GM19395 (cell line): ENCODE measurements around the gene HELZ.
A peak's percentile ranks its signal among the peaks of the same experiment; 100 is the strongest.

ENCODE experiments used
- ATAC-seq: cut with Tn5 transposase; IDR thresholded peaks from one replicate; pipeline ENCODE4 v1.9.1; 2021; ENCODE audit warnings: mild to moderate bottlenecking, moderate library complexity; ENCODE audit not compliant: unreplicated experiment

HELZ gene

DNA sequence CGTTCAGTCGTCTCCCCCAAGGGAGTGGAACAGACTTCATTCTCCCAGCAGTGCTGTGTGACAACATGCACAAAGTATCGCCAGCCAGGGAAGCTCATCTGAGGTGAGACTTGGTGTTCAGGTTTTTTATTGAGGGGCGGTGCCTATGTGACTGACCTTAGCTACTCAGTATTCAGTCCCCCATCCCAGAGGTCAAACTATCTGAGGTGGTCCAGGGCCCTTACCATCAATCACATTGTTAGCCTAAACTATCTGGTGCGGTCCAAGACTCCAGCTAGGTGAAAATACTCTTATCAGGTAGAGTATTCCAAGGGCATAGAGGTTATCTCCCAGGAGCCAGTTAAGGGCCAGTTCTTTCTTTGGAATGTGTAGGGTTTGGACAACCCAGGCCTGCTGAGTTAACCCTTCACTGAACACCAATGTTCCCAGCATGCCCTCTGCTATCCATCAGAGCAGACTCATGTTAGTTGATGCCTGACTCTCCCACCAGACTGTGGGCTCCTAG is 206.1 kb downstream of the HELZ start:
- no peak for ATAC-seq

DNA sequence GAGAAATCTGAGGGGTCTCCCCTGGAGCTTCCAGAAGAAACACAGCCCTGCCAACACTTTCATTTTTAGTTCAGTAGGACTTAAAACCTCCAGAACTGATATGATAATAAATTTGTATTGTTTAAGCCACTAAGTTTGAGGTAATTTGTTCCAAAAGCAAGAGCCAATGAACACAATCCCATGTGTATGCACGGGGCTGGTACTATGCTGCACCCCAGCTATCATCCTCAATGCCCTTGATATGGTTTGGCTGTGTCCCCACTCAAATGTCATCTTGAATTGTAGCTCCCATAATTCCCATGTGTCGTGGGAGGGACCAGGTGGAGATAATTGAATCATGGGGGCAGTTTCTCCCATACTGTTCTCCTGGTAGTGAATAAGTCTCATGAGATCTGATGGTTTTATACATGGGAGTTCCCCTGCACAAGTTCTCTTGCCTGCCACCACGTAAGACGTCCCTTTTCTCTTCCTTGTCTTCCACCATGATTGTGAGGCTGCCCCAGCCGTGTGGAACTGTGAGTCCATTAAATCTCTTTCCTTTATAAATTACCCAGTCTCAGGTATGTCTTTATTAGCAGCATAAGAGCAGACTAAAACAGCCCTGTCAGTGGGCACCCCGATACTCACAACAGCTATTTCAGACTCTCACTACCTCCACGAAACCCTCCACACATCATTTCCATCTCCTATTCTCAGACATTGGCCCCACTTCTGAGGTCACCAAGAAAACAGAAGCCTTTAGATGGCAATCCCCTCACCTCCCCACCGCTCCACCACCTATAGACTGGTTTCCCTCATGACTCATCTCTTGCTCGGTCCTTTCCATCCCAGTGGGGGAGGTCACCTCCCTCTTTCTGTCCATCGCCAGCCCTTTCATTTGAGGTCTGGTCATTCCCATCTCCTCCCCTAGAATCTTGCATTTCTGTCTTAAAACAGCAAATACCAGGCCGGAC is 209.6 kb downstream of the HELZ start:
- ATAC-seq, result peak; percentile 67

DNA sequence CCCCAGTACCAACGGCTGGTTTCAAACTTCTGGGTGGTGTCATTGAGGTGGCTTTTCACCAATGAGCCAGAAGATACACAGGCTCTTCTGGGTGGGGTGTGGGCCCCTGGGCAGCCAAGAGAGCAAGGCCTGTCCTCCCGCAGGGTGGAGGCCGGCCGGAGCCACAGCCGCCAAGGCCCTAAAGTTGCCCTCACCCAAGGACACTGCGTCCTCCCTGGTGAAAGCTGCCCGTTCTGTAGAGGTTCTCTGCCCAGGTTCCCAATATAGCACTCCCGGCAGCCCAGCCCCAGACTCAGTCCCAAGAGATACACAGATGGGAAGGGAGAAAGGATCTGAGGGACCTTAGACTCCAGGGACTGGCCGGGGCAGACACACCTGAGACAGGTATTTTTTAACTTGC is 211.4 kb downstream of the HELZ start:
- ATAC-seq, result no peak

DNA sequence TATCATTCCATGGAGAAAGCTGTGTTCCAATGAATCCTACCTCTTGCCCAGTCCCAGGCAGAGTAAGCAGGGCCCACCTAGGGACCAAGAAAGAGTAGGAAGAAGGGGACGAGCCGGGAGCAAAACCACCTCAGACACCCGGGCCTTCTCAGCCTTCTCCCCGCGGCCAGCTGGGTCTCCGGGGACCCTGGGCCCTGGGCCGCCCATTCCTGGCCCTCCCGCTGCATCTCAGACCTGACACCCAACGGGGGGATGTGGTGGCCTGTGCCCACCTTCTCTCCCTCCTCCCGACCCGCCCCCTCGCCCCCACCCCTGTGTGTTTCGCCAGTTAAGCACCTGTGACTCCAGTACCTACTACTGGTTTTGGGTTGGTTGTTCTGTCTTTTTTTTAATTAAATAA is 212.0 kb downstream of the HELZ start:
- ATAC-seq, result no peak

DNA sequence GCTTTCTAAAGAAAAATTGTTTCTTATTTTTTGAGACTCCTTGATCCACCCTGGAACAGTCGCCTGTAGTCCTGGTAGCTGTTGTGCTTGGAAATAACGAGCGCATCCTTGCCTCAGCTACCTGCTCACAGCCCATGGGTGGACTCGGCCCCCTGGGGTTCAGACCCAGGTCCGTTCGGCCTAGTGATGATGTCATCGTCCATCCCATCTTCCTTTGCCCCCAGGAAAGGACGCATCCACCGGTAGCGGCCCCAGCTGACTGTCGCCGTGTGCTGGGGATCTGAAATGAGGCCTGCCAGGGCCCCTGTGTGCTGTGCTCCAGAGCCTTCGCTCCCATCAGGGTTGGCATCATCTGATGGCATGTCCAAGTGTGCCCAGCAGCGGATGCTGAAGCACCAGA is 212.6 kb downstream of the HELZ start:
- ATAC-seq, result no peak

DNA sequence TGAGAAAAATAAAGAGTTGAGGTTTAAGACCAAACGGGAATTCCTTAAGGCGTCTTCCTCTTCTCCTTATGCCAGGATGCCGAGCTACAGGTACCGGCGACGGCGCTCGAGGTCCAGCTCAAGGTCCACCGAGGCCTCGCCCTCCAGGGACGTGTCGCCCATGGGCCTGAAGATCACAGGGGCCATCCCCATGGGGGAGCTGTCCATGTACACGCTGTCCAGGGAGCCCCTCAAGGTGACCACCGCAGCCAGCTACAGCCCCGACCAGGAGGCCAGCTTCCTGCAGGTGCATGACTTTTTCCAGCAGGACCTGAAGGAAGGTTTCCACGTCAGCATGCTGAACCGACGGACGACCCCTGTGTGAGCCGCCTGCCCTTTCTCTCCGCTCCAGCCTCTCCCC is 214.4 kb downstream of the HELZ start:
- no peak for ATAC-seq

DNA sequence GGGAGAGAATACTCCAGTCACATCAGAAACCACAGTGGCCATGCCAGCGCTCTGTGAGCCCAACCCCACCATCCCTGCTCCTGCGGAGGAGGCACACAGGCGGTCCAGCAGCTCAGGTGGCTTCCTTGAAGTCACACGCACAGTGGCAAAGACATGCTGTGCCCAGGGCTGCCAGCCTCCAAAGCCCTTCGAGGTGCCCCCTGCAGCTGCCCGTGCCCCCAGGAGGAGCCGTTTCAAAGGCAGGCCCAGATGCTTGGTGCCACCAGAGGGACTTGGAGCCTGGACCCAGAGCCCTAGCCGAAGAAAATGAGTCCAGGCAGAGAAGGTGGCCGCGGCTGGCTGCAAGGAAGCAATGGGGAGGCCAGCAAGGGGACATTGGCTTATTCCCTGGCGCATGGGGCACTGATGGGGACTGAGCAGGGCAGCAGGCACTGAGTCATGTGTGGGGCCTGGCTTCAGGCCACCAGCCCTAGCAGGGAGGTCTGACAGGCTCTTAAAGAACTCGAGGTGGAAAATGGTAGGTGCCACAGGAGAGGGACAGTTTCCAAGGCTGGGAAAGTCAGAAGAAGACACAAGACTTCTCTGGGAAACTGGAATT is 217.9 kb downstream of the HELZ start:
- ATAC-seq, result no peak

DNA sequence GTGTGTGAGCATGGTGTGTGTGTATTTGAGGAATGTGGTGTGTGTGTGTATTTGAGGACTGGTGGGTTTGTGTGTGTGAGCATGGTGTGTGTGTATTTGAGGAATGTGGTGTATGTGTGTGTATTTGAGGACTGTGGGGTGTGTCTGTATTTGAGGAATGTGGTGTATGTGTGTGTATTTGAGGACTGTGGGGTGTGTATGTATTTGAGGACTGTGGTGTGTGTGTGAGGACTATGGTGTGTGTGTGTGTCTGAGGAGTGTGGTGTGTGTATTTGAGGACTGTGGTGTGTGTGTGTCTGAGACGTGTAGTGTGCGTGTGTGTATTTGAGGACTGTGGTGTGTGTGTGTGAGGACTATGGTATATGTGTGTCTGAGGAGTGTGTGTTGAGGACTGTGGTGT is 218.7 kb downstream of the HELZ start:
- no peak for ATAC-seq

DNA sequence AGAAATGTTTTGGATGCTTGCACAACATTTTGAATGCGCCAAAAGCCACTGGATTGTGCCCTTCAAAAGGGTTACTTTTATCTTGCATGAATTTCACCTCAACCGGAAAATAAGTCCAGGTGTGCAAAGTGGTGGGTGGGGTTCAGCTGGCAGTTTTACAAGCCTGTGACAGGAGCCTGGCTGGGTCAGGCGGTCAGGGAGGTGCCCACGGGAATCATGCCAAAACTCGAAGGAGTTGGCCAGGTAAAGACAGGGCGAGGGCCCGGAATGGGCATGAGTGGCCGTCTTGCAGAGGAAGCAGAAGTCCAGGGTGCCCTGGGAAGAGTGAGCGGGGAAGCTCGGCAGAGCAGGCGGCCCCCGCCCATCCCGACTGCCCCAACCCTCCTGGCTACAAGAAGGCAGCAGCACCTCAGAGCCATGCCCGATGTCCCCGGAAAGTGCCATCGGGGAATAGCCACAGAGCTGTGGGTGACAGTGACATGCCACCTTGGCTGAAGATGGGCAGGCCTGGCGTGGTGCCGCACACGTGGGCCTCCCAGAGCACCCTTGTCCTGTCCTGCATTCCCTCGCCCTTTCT is 219.7 kb downstream of the HELZ start:
- ATAC-seq, result no peak

DNA sequence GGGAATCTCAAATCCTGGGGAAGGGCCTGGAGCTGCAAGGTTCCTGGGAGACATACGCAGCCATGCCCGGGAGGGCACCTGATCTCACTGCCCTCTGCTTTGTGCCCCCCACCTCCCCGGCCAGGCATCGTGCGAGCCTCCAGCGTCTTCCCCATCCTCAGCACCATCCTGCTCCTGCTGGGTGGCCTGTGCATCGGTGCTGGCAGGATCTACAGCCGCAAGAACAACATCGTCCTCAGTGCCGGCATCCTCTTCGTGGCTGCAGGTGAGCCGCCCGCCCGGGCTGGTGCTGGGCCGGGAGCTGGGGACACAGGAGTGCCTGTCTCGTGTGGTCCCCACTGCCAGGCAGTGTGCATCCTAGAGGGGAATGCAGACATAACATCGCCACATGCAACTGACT is 220.3 kb downstream of the HELZ start:
- no peak for ATAC-seq

DNA sequence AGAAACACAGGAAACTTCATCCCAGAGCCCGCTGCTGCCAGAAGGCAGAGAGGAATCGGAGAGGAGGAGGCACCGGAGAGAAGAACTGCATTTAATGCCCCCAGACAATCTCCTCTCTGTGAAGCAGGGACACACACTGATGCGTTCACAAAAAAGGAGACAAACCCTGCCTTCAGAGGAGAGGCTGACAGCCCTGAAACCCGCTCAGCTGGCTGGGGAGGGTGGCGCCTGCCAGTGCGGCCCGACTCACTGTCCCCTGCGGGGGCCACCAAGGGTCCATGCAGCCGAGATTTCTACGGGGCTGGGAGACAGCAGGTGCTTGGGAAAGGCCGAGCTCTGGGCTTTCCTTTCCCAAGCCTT is 222.6 kb downstream of the HELZ start:
- no peak for ATAC-seq

DNA sequence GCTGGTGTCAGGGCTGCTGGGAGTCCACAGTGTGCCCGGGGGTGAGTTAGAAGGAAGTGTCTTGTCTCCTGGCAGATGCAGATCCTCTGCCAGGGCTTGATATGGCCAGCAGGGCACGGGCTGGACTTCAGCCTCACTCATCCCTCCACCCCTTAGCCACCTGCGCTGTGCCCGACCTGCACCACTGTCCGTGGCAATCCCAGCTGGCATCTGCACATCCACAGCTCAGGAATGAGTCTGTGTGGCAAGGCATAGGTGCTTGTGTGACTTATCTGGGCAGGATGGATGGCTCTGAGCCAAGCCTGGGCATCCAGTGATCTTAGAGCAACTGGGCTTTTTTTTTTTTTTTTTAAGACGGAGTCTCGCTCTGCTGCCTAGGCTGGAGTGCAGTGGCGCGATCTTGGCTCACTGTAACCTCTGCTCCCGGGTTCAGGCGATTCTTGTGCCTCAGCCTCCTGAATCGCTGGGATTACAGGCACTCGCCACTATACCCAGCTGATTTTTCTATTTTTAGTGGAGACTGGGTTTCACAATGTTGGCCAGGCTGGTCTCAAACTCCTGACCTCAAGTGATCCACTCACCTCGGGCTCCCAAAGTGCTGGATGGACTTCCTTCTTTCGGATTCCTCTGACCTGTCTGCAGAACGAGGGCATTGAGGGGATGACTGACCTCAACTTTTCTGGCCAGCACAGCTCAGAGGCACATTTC is 223.1 kb downstream of the HELZ start:
- no peak for ATAC-seq

DNA sequence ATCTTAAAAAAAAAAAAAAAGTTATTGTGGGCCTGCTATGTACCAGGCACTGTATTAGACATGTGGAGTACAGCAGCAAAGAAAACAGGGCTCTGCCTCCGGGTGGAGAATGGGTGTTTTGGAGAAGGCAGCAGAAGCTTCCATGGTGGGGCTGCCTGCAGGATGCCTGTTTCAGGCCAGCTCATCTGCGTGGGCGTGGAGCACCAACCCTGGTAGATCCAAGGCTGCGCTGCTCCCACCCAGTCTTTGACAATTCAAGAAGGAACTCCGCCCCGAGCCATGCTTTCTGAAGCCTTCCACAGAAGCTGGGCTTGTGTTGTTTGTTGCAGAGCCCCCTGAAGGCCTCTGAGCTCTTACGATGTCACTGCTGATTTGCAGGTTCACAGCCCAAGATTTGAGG is 223.8 kb downstream of the HELZ start:
- ATAC-seq, result no peak
